PC-9 (cell line): ENCODE measurements around the gene CACNG6. TPM values are rescaled to one million over a fixed set of nuclear protein-coding genes. Genes with fewer than 3 reads are reported as not detected.

Source experiments
- BruUV-seq: library from RNA; stranded (reverse); fragments of 400-500 nt; replicated peaks from 2 replicates; lab custom pipeline; 2021; lab: Mats Ljungman, UMichigan
- CTCF ChIA-PET: fragments of 300-600 bp; sonication (Branson Sonifier 250); formaldehyde crosslinking; loops from one replicate; lab custom pipeline; 2022; ENCODE audit warnings: antibody characterized with exemption; lab: Charles Lee
- POLR2A ChIA-PET: fragments of 300-600 bp; sonication (Branson Sonifier 250); formaldehyde crosslinking; loops from one replicate; lab custom pipeline; 2022; ENCODE audit warnings: antibody characterized with exemption; ENCODE audit not compliant: unreplicated experiment; lab: Charles Lee
- DNase-seq, 2 experiments: peaks; one replicate each; pipeline versions ENCODE4 v3.0.0 to v3.0.0-alpha.2; 2015 to 2022; ENCODE audit warnings: mixed read lengths in 1 of 2
- H2AFZ ChIP-seq: fragments of 200-600 bp; sonication (generic); 2 replicates; pipeline ENCODE4 v1.8.1; 2017; ENCODE audit warnings: antibody characterized with exemption
- H3F3A ChIP-seq: fragments of 200-600 bp; sonication (generic); 2 replicates; pipeline ENCODE4 v1.8.1; 2017; ENCODE audit warnings: antibody characterized with exemption, mild to moderate bottlenecking, low read depth; ENCODE audit not compliant: insufficient read depth
- H3K27ac ChIP-seq: fragments of 200-600 bp; sonication (generic); 2 replicates; pipeline ENCODE4 v1.6.1; 2016; ENCODE audit warnings: mixed run types
- H3K27me3 ChIP-seq: fragments of 200-600 bp; sonication (generic); 2 replicates; pipeline ENCODE4 v1.6.1; 2016; ENCODE audit warnings: low read depth, mixed run types; ENCODE audit not compliant: insufficient read depth
- H3K36me3 ChIP-seq: fragments of 200-600 bp; sonication (generic); 2 replicates; pipeline ENCODE4 v1.6.1; 2016; ENCODE audit warnings: low read depth, mixed run types
- H3K4me1 ChIP-seq: fragments of 200-600 bp; sonication (generic); replicated peaks from 2 replicates; pipeline ENCODE4 v1.6.1; 2016; ENCODE audit warnings: mixed run types; ENCODE audit not compliant: insufficient read depth
- H3K4me2 ChIP-seq: fragments of 200-600 bp; sonication (generic); 2 replicates; pipeline ENCODE4 v1.6.1; 2017; ENCODE audit warnings: mixed run types
- H3K4me3 ChIP-seq: fragments of 200-600 bp; sonication (generic); 2 replicates; pipeline ENCODE4 v1.6.1; 2016; ENCODE audit warnings: mixed run types
- H3K79me2 ChIP-seq: fragments of 200-600 bp; sonication (generic); 2 replicates; pipeline ENCODE4 v1.6.1; 2017; ENCODE audit warnings: low read depth, mixed run types
- H3K9me2 ChIP-seq: fragments of 200-600 bp; sonication (generic); 2 replicates; pipeline ENCODE4 v1.8.1; 2017; ENCODE audit warnings: mild to moderate bottlenecking; ENCODE audit not compliant: insufficient read depth
- H3K9me3 ChIP-seq: fragments of 200-600 bp; sonication (generic); 2 replicates; pipeline ENCODE4 v1.8.1; 2016; ENCODE audit warnings: low read depth; ENCODE audit not compliant: insufficient read depth
- H4K20me1 ChIP-seq: fragments of 200-600 bp; sonication (generic); 2 replicates; pipeline ENCODE4 v1.8.1; 2017; ENCODE audit not compliant: insufficient read depth
- EZH2 ChIP-seq: fragments of 200-600 bp; sonication (generic); IDR thresholded peaks from 2 replicates; pipeline ENCODE4 v1.8.0; 2017; ENCODE audit warnings: antibody characterized with exemption, low read depth
- intact Hi-C: fragments of 100-400 bp; cut with micrococcal nuclease; formaldehyde crosslinking; loops from one replicate; pipeline ENCODE4 v1.10.0; 2022; ENCODE audit not compliant: unreplicated experiment
- total RNA-seq: library from RNA; stranded (reverse); gene quantifications from 2 replicates; pipeline ENCODE4 v1.2.3, GENCODE V29; 2021
- TF ChIP-seq, protein P1 (sequence below): fragments of 200-600 bp; sonication (generic); conservative IDR thresholded peaks from 2 replicates; pipeline ENCODE4 v1.6.1; 2017; ENCODE audit warnings: mixed run types, antibody characterized with exemption, mild to moderate bottlenecking, moderate library complexity

CACNG6 gene
- total RNA-seq, 1 experiment from 2014 or later, result 11.5 TPM

DNA sequence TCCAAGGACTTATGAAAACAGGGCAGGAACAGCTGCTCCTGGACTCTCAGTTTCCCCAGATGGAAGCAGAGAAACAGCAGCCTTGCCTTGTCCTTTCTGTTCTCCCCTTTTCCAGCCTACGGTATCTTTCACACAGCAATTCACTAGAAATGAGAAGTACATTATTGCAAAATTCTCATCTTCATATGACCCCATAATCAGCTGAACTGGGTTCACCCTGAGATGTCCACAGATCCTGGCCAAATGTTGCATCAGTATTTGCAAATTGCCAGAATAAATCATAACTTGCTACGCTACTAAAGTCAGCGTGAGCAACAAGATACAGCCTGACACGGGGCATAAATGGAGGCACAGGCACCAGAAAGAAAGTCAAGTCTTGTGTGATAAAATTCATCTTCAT lies 56.2 kb downstream of the CACNG6 start:
- BruUV-seq, result no TSS peak
- Histone ChIP-seq H4K20me1 (no peaks in the 10 kb centered on the region), H3K4me3 (no peak overlapping the region), H3K9me3 (no peaks in the 10 kb centered on the region), H3F3A (no peaks in the 10 kb centered on the region), H3K4me1 (no peaks in the 10 kb centered on the region), H3K79me2 (no peaks in the 10 kb centered on the region), H2AFZ (no peak overlapping the region), H3K27ac (no peak overlapping the region), H3K36me3 (no peaks in the 10 kb centered on the region), H3K9me2 (no peaks in the 10 kb centered on the region), H3K27me3 (peaks cover 28% of the 10 kb centered on the region), H3K4me2 (no peak overlapping the region)
- DNase-seq, result no peak
- POLR2A ChIA-PET, result no interaction called here
- intact Hi-C loops, result no loop called here
- CTCF ChIA-PET, result no interaction called here
- TF ChIP-seq EZH2, result no peak
- TF ChIP-seq, protein P1, sequence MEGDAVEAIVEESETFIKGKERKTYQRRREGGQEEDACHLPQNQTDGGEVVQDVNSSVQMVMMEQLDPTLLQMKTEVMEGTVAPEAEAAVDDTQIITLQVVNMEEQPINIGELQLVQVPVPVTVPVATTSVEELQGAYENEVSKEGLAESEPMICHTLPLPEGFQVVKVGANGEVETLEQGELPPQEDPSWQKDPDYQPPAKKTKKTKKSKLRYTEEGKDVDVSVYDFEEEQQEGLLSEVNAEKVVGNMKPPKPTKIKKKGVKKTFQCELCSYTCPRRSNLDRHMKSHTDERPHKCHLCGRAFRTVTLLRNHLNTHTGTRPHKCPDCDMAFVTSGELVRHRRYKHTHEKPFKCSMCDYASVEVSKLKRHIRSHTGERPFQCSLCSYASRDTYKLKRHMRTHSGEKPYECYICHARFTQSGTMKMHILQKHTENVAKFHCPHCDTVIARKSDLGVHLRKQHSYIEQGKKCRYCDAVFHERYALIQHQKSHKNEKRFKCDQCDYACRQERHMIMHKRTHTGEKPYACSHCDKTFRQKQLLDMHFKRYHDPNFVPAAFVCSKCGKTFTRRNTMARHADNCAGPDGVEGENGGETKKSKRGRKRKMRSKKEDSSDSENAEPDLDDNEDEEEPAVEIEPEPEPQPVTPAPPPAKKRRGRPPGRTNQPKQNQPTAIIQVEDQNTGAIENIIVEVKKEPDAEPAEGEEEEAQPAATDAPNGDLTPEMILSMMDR, result no peak

Other genes starting within 250 kb of the CACNG6 start
- 0.20 and 0.37 TPM in 2 replicates for gene NLRP12, start 167.3 kb upstream of the CACNG6 start, total RNA-seq
- 230 and 238 TPM in 2 replicates for gene MYADM, start 123.8 kb upstream of the CACNG6 start, total RNA-seq
- gene PRKCG, start 109.4 kb upstream of the CACNG6 start, total RNA-seq, result 5.9 TPM in 2 replicates
- not detected in 2 replicates for gene CACNG7, start 82.4 kb upstream of the CACNG6 start, total RNA-seq
- 2.9 and 3.8 TPM in 2 replicates for gene CACNG8, start 28.7 kb upstream of the CACNG6 start, total RNA-seq
- 0.59 TPM in 1 of 2 replicates, not detected in the other for gene VSTM1, start 72.3 kb downstream of the CACNG6 start, total RNA-seq
- gene TARM1, start 89.7 kb downstream of the CACNG6 start, total RNA-seq, result not detected in 2 replicates
- gene OSCAR, start 109.2 kb downstream of the CACNG6 start, total RNA-seq, result 0.87 and 2.4 TPM in 2 replicates
- gene NDUFA3, start 111.2 kb downstream of the CACNG6 start, total RNA-seq, result 119 and 134 TPM in 2 replicates
- gene TFPT, start 124.0 kb downstream of the CACNG6 start, total RNA-seq, result 35.8 and 47.4 TPM in 2 replicates
- 86.1 and 109 TPM in 2 replicates for gene PRPF31, start 124.1 kb downstream of the CACNG6 start, total RNA-seq
- 83.0 and 89.1 TPM in 2 replicates for gene CNOT3, start 146.1 kb downstream of the CACNG6 start, total RNA-seq
- gene LENG1, start 168.1 kb downstream of the CACNG6 start, total RNA-seq, result 5.0 and 6.7 TPM in 2 replicates
- 175 and 194 TPM in 2 replicates for gene TMC4, start 181.5 kb downstream of the CACNG6 start, total RNA-seq
- gene MBOAT7, start 197.9 kb downstream of the CACNG6 start, total RNA-seq, result 488 and 494 TPM in 2 replicates
- 134 and 162 TPM in 2 replicates for gene TSEN34, start 199.7 kb downstream of the CACNG6 start, total RNA-seq
- gene RPS9, start 209.2 kb downstream of the CACNG6 start, total RNA-seq, result 1,266 and 1,888 TPM in 2 replicates
- gene LILRB3, start 231.4 kb downstream of the CACNG6 start, total RNA-seq, result not detected in 2 replicates